IMR-90 (cell line): ENCODE results near the gene COL4A1. TPM values are rescaled to one million over a fixed set of nuclear protein-coding genes. Genes with fewer than 3 reads are reported as not detected.
A peak's percentile ranks its signal among the peaks of the same experiment; 100 is the strongest.

Experiments
- ATAC-seq: fragments of 200-7000 bp; cut with Tn5 transposase; 2 replicates; pipeline ENCODE4 v1.9.1; 2020; ENCODE audit warnings: low read depth, mild to moderate bottlenecking, moderate library complexity
- BruUV-seq: library from RNA; stranded (reverse); fragments of 400-500 nt; replicated peaks from 2 replicates; lab custom pipeline; 2021; lab: Mats Ljungman, UMichigan
- CTCF ChIA-PET: fragments of 300-600 bp; formaldehyde crosslinking; extraction: SDS; loops from one replicate; lab custom pipeline; 2021; ENCODE audit warnings: antibody characterized with exemption; lab: Yijun Ruan, JAX
- POLR2A ChIA-PET: fragments of 300-600 bp; sonication (Branson Sonifier 250); formaldehyde crosslinking; loops from one replicate; lab custom pipeline; 2022; ENCODE audit warnings: antibody characterized with exemption; ENCODE audit not compliant: unreplicated experiment; lab: Charles Lee
- DNase-seq: peaks from one replicate; pipeline ENCODE4 v3.0.0; 2013
- H2AFZ ChIP-seq: replicated peaks from 2 replicates; pipeline ENCODE3; 2013; ENCODE audit warnings: low read length, mild to moderate bottlenecking; ENCODE audit not compliant: poor library complexity
- H2AK5ac ChIP-seq: 2 replicates; pipeline ENCODE4 v1.6.1; 2013; ENCODE audit warnings: low read depth, low read length, inconsistent platforms
- H2AK9ac ChIP-seq: replicated peaks from 2 replicates; pipeline ENCODE3; 2013; ENCODE audit warnings: mild to moderate bottlenecking, low read depth, low read length, moderate library complexity; ENCODE audit not compliant: poor library complexity
- H2BK120ac ChIP-seq: 2 replicates; pipeline ENCODE4 v1.6.1; 2013; ENCODE audit warnings: low read depth, low read length, inconsistent platforms
- H2BK15ac ChIP-seq: 3 replicates; pipeline ENCODE4 v1.6.1; 2013; ENCODE audit warnings: low read depth, low read length, inconsistent platforms
- H2BK20ac ChIP-seq: 2 replicates; pipeline ENCODE4 v1.6.1; 2013; ENCODE audit warnings: low read depth, mild to moderate bottlenecking, inconsistent platforms, low read length, moderate library complexity
- H2BK5ac ChIP-seq: 2 replicates; pipeline ENCODE4 v1.6.1; 2013; ENCODE audit warnings: mild to moderate bottlenecking, low read depth, low read length, inconsistent platforms; ENCODE audit not compliant: poor library complexity, severe bottlenecking
- H3K14ac ChIP-seq: replicated peaks from 2 replicates; pipeline ENCODE4 v1.6.1; 2013; ENCODE audit warnings: low read depth, low read length, inconsistent platforms
- H3K18ac ChIP-seq: 2 replicates; pipeline ENCODE4 v1.6.1; 2013; ENCODE audit warnings: low read depth, low read length, control low read depth
- H3K23ac ChIP-seq: 2 replicates; pipeline ENCODE4 v1.6.1; 2013; ENCODE audit warnings: low read depth, low read length, inconsistent platforms
- H3K27ac ChIP-seq: 2 replicates; pipeline ENCODE4 v1.5.1; 2013; ENCODE audit warnings: mild to moderate bottlenecking, control low read depth, low read length; ENCODE audit not compliant: insufficient read depth
- H3K27me3 ChIP-seq: 2 replicates; pipeline ENCODE4 v1.6.1; 2013; ENCODE audit warnings: low read length; ENCODE audit not compliant: control insufficient read depth, insufficient read depth
- H3K36me3 ChIP-seq: 2 replicates; pipeline ENCODE4 v1.6.1; 2013; ENCODE audit warnings: low read length, mixed read lengths; ENCODE audit not compliant: control insufficient read depth, insufficient read depth
- H3K4ac ChIP-seq: 2 replicates; pipeline ENCODE4 v1.6.1; 2013; ENCODE audit warnings: low read depth, low read length, inconsistent platforms
- H3K4me1 ChIP-seq: 2 replicates; pipeline ENCODE4 v1.6.1; 2013; ENCODE audit warnings: low read length, mixed read lengths; ENCODE audit not compliant: control insufficient read depth, insufficient read depth
- H3K4me2 ChIP-seq: 2 replicates; pipeline ENCODE4 v1.6.1; 2013; ENCODE audit warnings: low read depth, mild to moderate bottlenecking, control low read depth, low read length, moderate library complexity
- H3K4me3 ChIP-seq: 2 replicates; pipeline ENCODE4 v1.5.1; 2013; ENCODE audit warnings: low read depth, mild to moderate bottlenecking, control low read depth, low read length, moderate library complexity; ENCODE audit not compliant: insufficient read depth
- H3K56ac ChIP-seq: 2 replicates; pipeline ENCODE4 v1.6.1; 2013; ENCODE audit warnings: low read length, inconsistent platforms; ENCODE audit not compliant: insufficient read depth; ENCODE audit errors: extremely low read depth
- H3K79me1 ChIP-seq, 2 experiments: 2 replicates each; pipeline ENCODE4 v1.6.1; 2013; ENCODE audit warnings: low read length in 2 of 2, inconsistent platforms in 1 of 2, low read depth in 1 of 2
- H3K9ac ChIP-seq: 2 replicates; pipeline ENCODE4 v1.6.1; 2013; ENCODE audit warnings: low read depth, low read length, control low read depth
- H3K9me1 ChIP-seq: 2 replicates; pipeline ENCODE4 v1.6.1; 2013; ENCODE audit warnings: low read length, inconsistent platforms; ENCODE audit not compliant: insufficient read depth
- H3K9me3 ChIP-seq: 2 replicates; pipeline ENCODE4 v1.6.1; 2013; ENCODE audit warnings: low read length; ENCODE audit not compliant: control insufficient read depth, insufficient read depth
- H4K20me1 ChIP-seq: 2 replicates; pipeline ENCODE4 v1.6.1; 2013; ENCODE audit warnings: low read length, inconsistent platforms; ENCODE audit not compliant: insufficient read depth
- H4K5ac ChIP-seq: 2 replicates; pipeline ENCODE4 v1.6.1; 2013; ENCODE audit warnings: mild to moderate bottlenecking, low read depth, low read length, control low read depth
- H4K8ac ChIP-seq, 2 experiments: 2 replicates each; pipeline ENCODE4 v1.6.1; 2013; ENCODE audit warnings: low read depth in 2 of 2, low read length in 2 of 2, control low read depth in 1 of 2, inconsistent platforms in 1 of 2
- H4K91ac ChIP-seq: 2 replicates; pipeline ENCODE4 v1.6.1; 2013; ENCODE audit warnings: low read depth, low read length, inconsistent platforms; ENCODE audit not compliant: insufficient read depth
- CEBPB ChIP-seq: IDR thresholded peaks from 2 replicates; pipeline ENCODE4 v1.6.1; 2012; ENCODE audit warnings: low read depth, low read length, improper control_type of control experiment
- CTCF ChIP-seq: conservative IDR thresholded peaks from 2 replicates; pipeline ENCODE4 v1.5.1; 2012; ENCODE audit warnings: mild to moderate bottlenecking, low read depth, low read length, improper control_type of control experiment
- MAFK ChIP-seq: IDR thresholded peaks from 2 replicates; pipeline ENCODE4 v1.6.1; 2012; ENCODE audit warnings: low read depth, low read length, improper control_type of control experiment
- RAD21 ChIP-seq: IDR thresholded peaks from 2 replicates; pipeline ENCODE4 v1.6.1; 2012; ENCODE audit warnings: low read length, improper control_type of control experiment
- WGBS, 2 experiments: methylation state at CpG; one replicate each; pipeline versions ENCODE4 v1.1.5 to v1.1.7; 2013; ENCODE audit warnings: missing lambda C conversion rate in 2 of 2; ENCODE audit not compliant: insufficient read length in 1 of 2; ENCODE audit errors: extremely low coverage in 2 of 2; 5-methylcytosine and 5-hydroxymethylcytosine counted together
- dilution Hi-C: fragments of 300-500 bp; cut with HindIII; formaldehyde crosslinking; loops from one replicate; pipeline ENCODE4 v1.14.3; 2018; ENCODE audit warnings: low sequenced_read_pairs; ENCODE audit not compliant: unreplicated experiment
- in situ Hi-C: fragments of 300-500 bp; cut with MboI; formaldehyde crosslinking; loops from 3 replicates; pipeline ENCODE4 v1.14.3; 2019; ENCODE audit warnings: low sequenced_read_pairs, inconsistent platforms, mixed read lengths
- intact Hi-C: fragments of 100-400 bp; cut with micrococcal nuclease; formaldehyde crosslinking; loops from 2 replicates; pipeline ENCODE4 v1.10.0; 2022
- polyA plus RNA-seq, 3 experiments: library from polyadenylated mRNA; depleted of rRNA; stranded (reverse); fragments of >200 nt; gene quantifications; 2 replicates each; pipeline ENCODE4 v1.2.3, GENCODE V29; 2012; ENCODE audit warnings: low replicate concordance in 1 of 3
- total RNA-seq: library from RNA; depleted of rRNA; stranded (reverse); fragments of >200 nt; gene quantifications from 2 replicates; pipeline ENCODE4 v1.2.3, GENCODE V29; 2012

Gene COL4A1
- total and polyA plus RNA-seq, 2 of the 4 experiments (the other 2 are of a cell fraction), result 230 to 337 TPM

- POLR2A ChIA-PET, result interaction anchor here (0.6 kb wide), 1 partner anchor 21 kb away, joined by 4 read pairs; no protein-coding TSS in a partner anchor
These were observed 22.0 kb downstream of the COL4A1 start for GRCh38 chr13:110284779-110285484.

More at GRCh38 chr13:110284779-110285484, 22.0 kb downstream of the COL4A1 start:
- Histone ChIP-seq H3K4me3 (no peak overlapping the region), H3K36me3 (peaks cover 52% of the 10 kb centered on the region), H2AK9ac (no peak overlapping the region), H2BK5ac (no peak overlapping the region), H3K56ac (no peak overlapping the region), H4K20me1 (peaks cover 98% of the 10 kb centered on the region), H3K9ac (no peak overlapping the region), H3K27ac (peak overlapping the region; percentile 17; the same call in 1 of the 2 replicates), H3K9me1 (peaks cover 62% of the 10 kb centered on the region), H3K14ac (no peak overlapping the region; the same call in 1 of the 2 replicates), H4K8ac (no peak overlapping the region), H3K27me3 (no peaks in the 10 kb centered on the region), H3K23ac (peak overlapping the region; percentile 73), H2BK20ac (no peak overlapping the region; the same call in 1 of the 2 replicates), H2AK5ac (peak overlapping the region; percentile 62; the same call in 1 of the 2 replicates), H3K79me1 (peaks cover 41 to 91% of the 10 kb centered on the region in 2 experiments), H3K4me2 (no peak overlapping the region), H3K4ac (peak overlapping the region; percentile 40; the same call in 1 of the 2 replicates), H4K91ac (no peak overlapping the region), H2BK120ac (no peak overlapping the region), H2AFZ (no peak overlapping the region), H3K4me1 (peaks cover 21% of the 10 kb centered on the region), H3K9me3 (no peaks in the 10 kb centered on the region), H2BK15ac (no peak overlapping the region), H3K18ac (no peak overlapping the region), H4K5ac (no peak overlapping the region)
- DNase-seq (no peak), ATAC-seq (no peak)
- dilution Hi-C loops (no loop called here), intact Hi-C loops (no loop called here), in situ Hi-C loops (no loop called here)
- WGBS, 2 experiments, result no CpG with 5 or more reads among the region's 11 CpGs
- TF ChIP-seq CTCF (no peak), RAD21 (no peak), CEBPB (peak; percentile 26; the same call in 1 of the 2 replicates), MAFK (no peak)
- CTCF ChIA-PET, result no interaction called here
- no TSS peak for BruUV-seq
